Stimulated activated CD4-positive, alpha-beta T cell treated with anti-CD3 and anti-CD28 coated beads, Interleukin-12 subunit alpha, Interleukin-12 subunit beta, amount 100 ng/mL, for 4 hours (primary cell): Measurements from ENCODE around the gene NT5DC4.

Experiments used
- DNase-seq: peaks from one replicate; pipeline ENCODE4 v3.0.0-alpha.2; 2020

The NT5DC4 gene

GRCh38 chr2:112720785-112721184 is at the start of gene NT5DC4:
Gene NT5DC4, plus strand, starts transcription at chr2:112721020. Its CDS starts 60 bp downstream, at chr2:112721080.
- no peak for DNase-seq

- no peak for DNase-seq
These were observed 49.0 kb upstream of the NT5DC4 start for GRCh38 chr2:112671801-112672200.

DNA sequence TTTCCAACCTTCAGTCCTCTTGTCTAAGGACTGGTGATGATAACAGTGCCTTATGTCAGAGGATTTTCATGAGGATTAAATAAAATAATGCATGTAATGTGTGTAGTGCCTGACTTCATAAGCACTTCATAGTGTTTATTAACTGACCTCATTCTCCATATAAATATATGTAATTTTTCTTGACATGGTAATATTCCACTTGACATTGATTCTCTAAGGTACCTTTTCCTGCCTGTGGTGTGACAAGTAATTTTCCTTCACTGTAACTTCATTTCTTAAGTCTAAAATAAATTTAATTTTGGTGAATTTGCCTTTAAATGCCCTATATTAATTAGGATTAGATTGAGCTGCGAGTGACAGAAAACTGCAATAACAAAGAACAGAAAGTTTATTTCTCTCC is 47.8 kb upstream of the NT5DC4 start:
- DNase-seq = no peak

GRCh38 chr2:112674229-112674628 is 46.6 kb upstream of the NT5DC4 start:
- DNase-seq = no peak

DNA sequence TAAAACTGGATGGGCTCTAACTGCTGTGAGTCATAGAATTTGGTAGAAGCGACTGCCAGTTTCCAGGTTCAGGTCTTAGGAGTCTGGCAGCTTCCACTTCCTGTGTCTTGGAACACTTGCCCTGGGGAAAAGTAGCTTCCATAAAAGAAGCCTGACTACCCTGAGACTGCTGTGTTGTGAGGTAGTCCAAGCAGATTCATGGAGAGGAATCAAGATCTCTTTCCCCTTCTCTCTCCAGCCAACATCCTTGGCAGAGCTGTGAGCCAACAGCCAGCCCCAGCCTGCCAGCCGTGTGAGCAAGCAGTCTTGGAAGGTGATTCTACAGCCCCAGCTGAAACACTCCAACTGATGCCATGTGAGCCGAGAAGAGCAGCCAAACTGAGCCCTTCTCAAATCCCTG is 41.3 kb upstream of the NT5DC4 start:
- no peak for DNase-seq

- no peak for DNase-seq
These were observed 40.1 kb upstream of the NT5DC4 start for GRCh38 chr2:112680666-112681101.

- DNase-seq = no peak
These were observed 38.7 kb upstream of the NT5DC4 start for GRCh38 chr2:112682101-112682500.

GRCh38 chr2:112683550-112684414 is 37.0 kb upstream of the NT5DC4 start:
- DNase-seq = no peak

DNA sequence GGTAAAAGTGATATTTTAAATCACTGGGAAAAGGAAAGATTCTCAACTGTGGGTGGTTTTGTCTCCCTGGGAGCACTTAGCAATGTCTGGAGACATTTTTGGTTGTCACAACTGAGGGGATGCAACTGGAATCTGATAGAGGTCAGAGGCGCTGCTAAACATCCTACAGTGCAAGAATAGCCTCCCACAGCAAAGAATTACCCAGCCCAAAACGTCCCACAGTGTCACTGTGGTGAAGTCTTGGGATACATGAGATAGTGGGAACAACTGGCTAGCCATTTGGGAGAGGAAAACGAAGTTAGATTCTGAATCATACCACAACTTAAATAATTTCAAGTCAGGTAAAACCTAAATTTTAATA is 36.4 kb upstream of the NT5DC4 start:
- no peak for DNase-seq

DNA sequence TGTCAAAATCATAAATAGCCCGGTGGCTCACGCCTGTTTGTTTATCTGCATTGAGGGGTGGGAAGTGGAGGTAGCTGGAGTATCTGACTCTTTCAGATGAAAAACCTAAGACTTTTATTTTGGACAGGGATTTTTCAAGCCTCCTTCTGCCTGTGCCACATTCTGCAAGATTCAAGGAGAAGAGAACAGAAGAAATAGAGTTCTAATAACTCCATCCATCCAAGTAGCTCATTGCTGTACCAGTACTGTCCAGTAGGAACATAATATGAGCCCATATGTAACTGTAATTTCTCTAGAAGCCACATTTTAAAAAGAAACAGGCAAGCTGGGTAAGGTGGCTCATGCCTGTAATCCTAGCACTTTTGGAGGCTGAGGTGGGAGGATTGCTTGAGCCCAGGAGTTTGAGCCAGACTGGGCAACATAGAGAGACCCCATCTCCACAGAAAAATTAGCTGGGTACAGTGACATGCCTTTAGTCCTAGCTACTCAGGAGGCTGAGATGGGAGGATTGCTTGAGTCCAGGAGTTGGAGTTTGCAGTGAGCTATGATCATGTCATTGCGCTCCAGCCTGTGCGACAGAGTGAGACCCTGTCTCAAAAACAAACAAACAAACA is 35.4 kb upstream of the NT5DC4 start:
- DNase-seq = no peak

GRCh38 chr2:112686348-112687217 is 34.2 kb upstream of the NT5DC4 start:
- no peak for DNase-seq

DNA sequence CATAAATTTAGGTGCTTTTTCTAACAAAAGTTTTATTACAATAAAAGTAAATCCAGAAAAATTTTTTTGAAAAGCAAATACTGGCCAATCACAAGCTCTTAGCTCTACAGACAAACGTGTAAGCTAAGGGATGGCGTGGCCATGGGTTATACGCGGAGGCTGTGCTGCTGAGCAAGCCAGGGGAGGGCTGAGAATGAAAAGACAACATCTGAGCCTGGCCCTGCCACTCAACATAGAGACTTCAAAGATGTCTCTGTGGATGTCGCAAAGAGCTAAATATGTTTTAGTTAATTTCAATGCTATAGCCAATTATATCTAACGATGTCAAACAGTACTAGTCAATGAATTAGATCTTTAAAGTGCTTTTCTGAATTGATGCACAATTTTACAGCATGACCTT is 33.3 kb upstream of the NT5DC4 start:
- DNase-seq = no peak

GRCh38 chr2:112688086-112688880 is 32.5 kb upstream of the NT5DC4 start:
- DNase-seq = no peak

- peak; percentile 49 for DNase-seq
These were observed 29.9 kb upstream of the NT5DC4 start for GRCh38 chr2:112690853-112691401.

DNA sequence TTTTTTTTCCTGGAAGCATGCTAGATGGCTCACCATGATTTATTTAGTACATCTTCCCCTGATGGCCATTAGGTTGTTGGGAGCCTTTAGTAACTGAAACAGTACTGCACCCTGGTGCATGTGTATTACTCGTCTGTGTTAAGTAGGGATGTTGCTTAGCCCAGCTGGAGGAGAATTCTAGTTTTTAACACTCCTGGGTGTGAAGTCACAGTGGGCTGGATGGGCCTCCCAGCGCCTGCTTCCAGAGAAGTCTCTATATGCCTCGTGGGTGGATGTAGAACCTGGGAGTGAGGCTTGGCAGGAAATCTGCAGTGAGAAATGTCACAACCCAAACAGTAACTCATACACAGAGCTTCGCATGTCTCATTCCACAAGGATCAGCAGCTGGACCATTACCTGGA is 28.9 kb upstream of the NT5DC4 start:
- no peak for DNase-seq

DNA sequence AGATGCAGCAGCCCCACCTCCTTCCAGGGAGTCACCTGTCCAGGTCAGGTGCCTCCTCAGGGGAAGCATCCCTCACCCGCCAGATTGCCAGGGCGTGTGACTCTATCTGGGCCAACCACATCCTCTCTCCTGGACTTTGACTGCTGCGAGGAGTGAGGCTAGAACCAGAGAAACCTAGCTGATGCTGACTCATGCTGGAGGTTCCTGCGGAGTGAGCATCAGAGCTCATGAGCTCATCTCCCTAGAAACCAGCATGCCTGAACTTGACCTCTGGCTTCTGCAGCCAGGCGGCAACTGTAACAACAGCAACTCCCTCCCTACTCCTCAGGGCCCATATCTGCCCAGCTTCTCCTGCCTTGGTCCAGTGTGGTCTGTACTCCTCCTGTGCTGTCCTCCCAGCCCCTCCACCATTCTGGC is 28.3 kb upstream of the NT5DC4 start:
- peak; percentile 21 for DNase-seq

- peak; percentile 25 for DNase-seq
These were observed 27.9 kb upstream of the NT5DC4 start for GRCh38 chr2:112692918-112693317.

GRCh38 chr2:112693596-112693995 is 27.2 kb upstream of the NT5DC4 start:
- no peak for DNase-seq

DNA sequence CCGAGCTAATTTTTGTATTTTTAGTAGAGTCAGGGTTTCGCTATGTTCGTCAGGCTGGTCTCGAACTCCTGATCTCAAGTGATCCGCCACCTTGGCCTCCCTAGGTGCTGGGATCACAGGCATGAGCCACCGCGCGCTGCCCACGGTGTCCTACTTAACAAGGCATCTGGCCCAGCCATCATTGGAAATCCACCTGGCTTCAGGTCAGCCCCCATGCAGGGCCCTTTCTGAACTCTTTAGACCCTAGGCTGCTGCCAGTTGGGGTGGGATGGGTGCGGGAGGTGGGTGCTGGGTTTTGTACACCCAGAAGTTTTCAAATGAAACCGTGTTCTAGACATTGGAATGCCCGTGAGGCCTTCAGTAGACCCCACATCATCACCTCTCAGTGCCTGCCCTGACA is 26.6 kb upstream of the NT5DC4 start:
- no peak for DNase-seq

- no peak for DNase-seq
These were observed 21.8 kb upstream of the NT5DC4 start for GRCh38 chr2:112698834-112699515.

DNA sequence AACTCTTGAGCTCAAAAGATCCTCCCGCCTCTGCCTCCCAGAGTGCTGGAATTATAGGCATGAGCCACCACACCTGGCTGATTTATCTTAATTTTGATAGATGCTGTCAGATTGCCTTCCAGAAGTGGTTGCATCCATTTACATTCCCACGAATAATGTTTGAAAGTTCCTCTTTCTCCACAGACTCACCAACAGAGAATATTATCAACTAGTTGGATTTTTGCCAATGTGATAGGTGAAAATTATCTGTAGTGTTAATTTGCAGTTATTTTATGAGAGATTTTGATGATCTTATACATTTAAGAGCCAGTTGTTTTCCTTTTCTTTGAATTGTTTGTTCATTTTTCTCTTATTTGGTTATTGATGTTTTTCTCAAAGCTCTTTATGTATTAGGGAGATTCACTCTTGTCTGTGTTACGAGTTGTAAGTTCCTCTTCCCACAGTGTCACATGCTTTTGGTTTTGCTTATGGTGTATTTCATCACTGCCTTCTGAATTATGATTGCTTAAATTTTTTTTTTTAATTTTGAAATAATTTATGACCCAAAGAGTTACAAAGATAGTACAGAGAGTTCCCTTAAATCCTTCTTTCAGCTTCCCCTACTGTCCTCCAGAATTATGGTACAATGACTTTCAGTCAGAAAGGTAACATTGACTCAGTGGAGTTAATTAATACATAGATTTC is 20.7 kb upstream of the NT5DC4 start:
- DNase-seq = no peak
